Activated B cell treated with CpG ODN at 0.5 μM for 24 hours (primary cell): ENCODE measurements around the gene FAM168A. TPM values are rescaled to one million over a fixed set of nuclear protein-coding genes. Genes with fewer than 3 reads are reported as not detected.

Experiments
- ATAC-seq: fragments of 200-7000 bp; cut with Tn5 transposase; one replicate; pipeline ENCODE4 v1.10.0; 2021; ENCODE audit warnings: low read depth, mild to moderate bottlenecking, moderate library complexity
- CTCF ChIA-PET: fragments of 350-600 bp; sonication (Branson Sonifier 250); formaldehyde crosslinking; loops from one replicate; lab custom pipeline; 2021; ENCODE audit warnings: antibody characterized with exemption; lab: Charles Lee
- POLR2A ChIA-PET: fragments of 350-600 bp; sonication (Branson Sonifier 250); formaldehyde crosslinking; loops from one replicate; lab custom pipeline; 2021; ENCODE audit warnings: antibody characterized with exemption; lab: Charles Lee
- DNase-seq: peaks from one replicate; pipeline ENCODE4 v3.0.0; 2022
- H3K27ac Mint-ChIP-seq: one replicate; pipeline ENCODE4 v1.8.0; 2020; ENCODE audit warnings: mixed read lengths
- H3K27me3 Mint-ChIP-seq: one replicate; pipeline ENCODE4 v1.8.0; 2021; ENCODE audit warnings: mixed read lengths
- H3K36me3 Mint-ChIP-seq: one replicate; pipeline ENCODE4 v1.8.0; 2021; ENCODE audit warnings: low read depth, mixed read lengths
- H3K4me1 Mint-ChIP-seq: one replicate; pipeline ENCODE4 v1.8.0; 2021; ENCODE audit warnings: mixed read lengths
- H3K4me3 Mint-ChIP-seq: one replicate; pipeline ENCODE4 v1.8.0; 2020; ENCODE audit warnings: mild to moderate bottlenecking, mixed read lengths
- H3K9me3 Mint-ChIP-seq: one replicate; pipeline ENCODE4 v1.8.0; 2020; ENCODE audit warnings: mixed read lengths
- intact Hi-C: fragments of 100-400 bp; cut with micrococcal nuclease; formaldehyde crosslinking; loops from one replicate; pipeline ENCODE4 v1.15.1; 2024
- total RNA-seq: library from RNA; stranded (reverse); gene quantifications from 2 replicates; pipeline ENCODE4 v1.2.3, GENCODE V29; 2022
- TF ChIP-seq, protein P1 (sequence below): fragments of 200-600 bp; IDR thresholded peaks from one replicate; pipeline ENCODE4 v1.8.0; 2022; ENCODE audit warnings: antibody characterized with exemption, mild to moderate bottlenecking

The FAM168A gene
- total RNA-seq, 1 donor from 2014 or later, result 16.5 TPM

DNA sequence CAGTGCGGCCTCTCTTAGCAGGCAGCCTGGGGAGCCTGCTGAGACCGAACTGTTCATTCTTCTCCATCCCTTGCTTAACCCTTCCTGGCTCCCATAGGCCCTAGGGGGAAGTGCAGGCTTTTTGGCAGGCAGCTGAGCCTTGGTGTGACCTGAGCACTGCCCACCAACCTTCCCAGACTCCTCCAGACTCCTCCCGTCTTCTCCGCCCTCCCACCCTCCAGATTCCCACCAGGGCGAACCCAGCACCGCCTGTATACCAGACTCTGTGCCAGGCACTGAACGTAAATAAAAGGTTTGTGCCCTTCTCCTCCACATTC, 213.8 kb downstream of the FAM168A start:
- intact Hi-C loops, result loop anchor here (10.0 kb wide), 2 partner anchors 559 to 1159 kb away; partner anchors contain the start of gene INPPL1
- POLR2A ChIA-PET, result interaction anchor here (0.9 to 7.5 kb wide), 7 partner anchors 9 to 588 kb away, joined by 3 to 91 read pairs (median 5); partner anchors contain the start of gene RELT
- peaks cover 100% of the 10 kb centered on the region for H3K4me1 Mint-ChIP-seq
- TF ChIP-seq, protein P1, sequence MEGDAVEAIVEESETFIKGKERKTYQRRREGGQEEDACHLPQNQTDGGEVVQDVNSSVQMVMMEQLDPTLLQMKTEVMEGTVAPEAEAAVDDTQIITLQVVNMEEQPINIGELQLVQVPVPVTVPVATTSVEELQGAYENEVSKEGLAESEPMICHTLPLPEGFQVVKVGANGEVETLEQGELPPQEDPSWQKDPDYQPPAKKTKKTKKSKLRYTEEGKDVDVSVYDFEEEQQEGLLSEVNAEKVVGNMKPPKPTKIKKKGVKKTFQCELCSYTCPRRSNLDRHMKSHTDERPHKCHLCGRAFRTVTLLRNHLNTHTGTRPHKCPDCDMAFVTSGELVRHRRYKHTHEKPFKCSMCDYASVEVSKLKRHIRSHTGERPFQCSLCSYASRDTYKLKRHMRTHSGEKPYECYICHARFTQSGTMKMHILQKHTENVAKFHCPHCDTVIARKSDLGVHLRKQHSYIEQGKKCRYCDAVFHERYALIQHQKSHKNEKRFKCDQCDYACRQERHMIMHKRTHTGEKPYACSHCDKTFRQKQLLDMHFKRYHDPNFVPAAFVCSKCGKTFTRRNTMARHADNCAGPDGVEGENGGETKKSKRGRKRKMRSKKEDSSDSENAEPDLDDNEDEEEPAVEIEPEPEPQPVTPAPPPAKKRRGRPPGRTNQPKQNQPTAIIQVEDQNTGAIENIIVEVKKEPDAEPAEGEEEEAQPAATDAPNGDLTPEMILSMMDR, result no peak
- H3K4me3 Mint-ChIP-seq, result peak overlapping the region; percentile 76
- CTCF ChIA-PET, result interaction anchor here (1.3 to 2.9 kb wide), 5 partner anchors 9 to 242 kb away, joined by 4 to 23 read pairs (median 7); no protein-coding TSS in a partner anchor
- no peaks in the 10 kb centered on the region for H3K27me3 Mint-ChIP-seq
- DNase-seq (no peak), ATAC-seq (no peak)
- H3K27ac Mint-ChIP-seq, result peak overlapping the region; percentile 89
- no peaks in the 10 kb centered on the region for H3K9me3 Mint-ChIP-seq
- H3K36me3 Mint-ChIP-seq, result peaks cover 15% of the 10 kb centered on the region

DNA sequence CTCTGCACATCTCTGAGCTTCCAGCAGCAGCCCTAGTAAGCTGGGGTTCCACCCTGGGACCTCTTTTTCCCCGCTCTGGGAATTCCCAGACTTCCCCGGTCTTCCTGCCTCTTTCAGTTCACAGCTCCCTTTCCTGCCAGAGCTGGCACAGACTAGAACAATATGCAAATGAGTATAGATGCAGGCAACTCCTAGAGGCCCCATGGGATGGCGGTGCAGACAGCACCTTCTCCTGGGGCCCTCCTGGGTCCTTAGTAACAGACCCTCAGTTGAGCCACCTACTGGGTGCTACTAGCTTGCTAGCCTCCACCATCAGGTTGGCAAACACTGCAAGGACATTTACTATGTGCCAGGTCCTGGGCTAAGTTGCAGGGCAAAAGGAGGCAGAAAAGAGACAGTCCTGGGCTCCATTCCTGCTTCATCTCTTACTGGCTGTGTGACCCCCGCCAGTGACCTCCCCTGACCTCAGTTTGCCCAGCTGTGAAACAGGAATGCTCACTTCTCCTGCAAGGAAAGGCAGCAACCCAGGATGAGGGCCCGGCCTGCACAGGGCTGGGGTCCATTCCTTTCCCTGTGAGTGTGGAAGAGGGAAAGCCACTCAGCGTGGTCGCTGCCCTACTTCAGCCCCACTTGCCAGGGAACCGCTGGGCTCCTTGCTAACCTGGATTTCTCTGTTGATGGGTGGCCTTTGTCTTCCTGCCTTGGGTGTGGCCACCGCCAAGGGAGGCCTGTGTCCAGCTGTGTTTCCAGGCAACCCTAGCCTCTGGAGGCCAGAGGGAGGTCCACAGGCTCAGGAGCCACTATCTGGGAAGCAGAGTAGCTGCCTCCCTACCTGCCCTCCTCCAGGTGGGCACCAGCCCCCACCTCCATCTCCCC, 214.4 kb downstream of the FAM168A start:
- CTCF ChIA-PET, result interaction anchor here (0.8 to 2.9 kb wide), 4 partner anchors 9 to 242 kb away, joined by 3 to 23 read pairs (median 8); no protein-coding TSS in a partner anchor
- no peaks in the 10 kb centered on the region for H3K27me3 Mint-ChIP-seq
- ATAC-seq (peak; percentile 19), DNase-seq (peak; percentile 46)
- H3K27ac Mint-ChIP-seq, result peak overlapping the region; percentile 89
- intact Hi-C loops, result loop anchor here (10.0 kb wide), 2 partner anchors 559 to 1159 kb away; partner anchors contain the start of gene INPPL1
- H3K4me3 Mint-ChIP-seq, result peak overlapping the region; percentile 79
- peaks cover 16% of the 10 kb centered on the region for H3K36me3 Mint-ChIP-seq
- POLR2A ChIA-PET, result interaction anchor here (0.5 to 7.5 kb wide), 12 partner anchors 9 to 1367 kb away, joined by 3 to 91 read pairs (median 3); partner anchors contain the start of genes FAM168A and RELT
- no peaks in the 10 kb centered on the region for H3K9me3 Mint-ChIP-seq
- peaks cover 100% of the 10 kb centered on the region for H3K4me1 Mint-ChIP-seq
- TF ChIP-seq, protein P1, result no peak

DNA sequence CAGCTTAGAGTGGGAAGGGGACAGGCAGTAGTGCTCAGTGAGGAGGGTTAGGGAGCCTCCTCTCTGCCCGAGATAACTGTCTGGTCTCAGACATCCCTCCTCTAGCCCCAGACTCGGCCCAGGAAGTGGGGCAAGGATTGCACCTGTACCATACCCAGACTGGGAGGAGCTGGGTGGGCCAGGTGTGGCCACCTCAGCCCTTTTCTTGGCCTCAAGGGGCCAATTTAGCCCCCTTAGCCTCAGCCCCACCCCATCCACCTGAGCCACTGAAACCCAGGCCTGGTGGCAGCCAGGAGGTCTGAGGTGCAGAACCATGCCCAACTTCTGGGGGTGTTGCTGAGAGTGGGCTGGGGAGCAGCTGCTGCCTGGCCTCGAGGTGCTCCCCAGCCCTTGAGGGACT, 215.2 kb downstream of the FAM168A start:
- peak overlapping the region; percentile 79 for H3K4me3 Mint-ChIP-seq
- H3K4me1 Mint-ChIP-seq, result peaks cover 100% of the 10 kb centered on the region
- DNase-seq, result no peak
- no peaks in the 10 kb centered on the region for H3K9me3 Mint-ChIP-seq
- POLR2A ChIA-PET, result interaction anchor here (0.5 to 7.5 kb wide), 7 partner anchors 9 to 215 kb away, joined by 3 to 91 read pairs (median 3); partner anchors contain the start of genes FAM168A and RELT
- no peaks in the 10 kb centered on the region for H3K27me3 Mint-ChIP-seq
- CTCF ChIA-PET, result interaction anchor here (0.6 to 2.9 kb wide), 4 partner anchors 11 to 335 kb away, joined by 5 to 23 read pairs (median 8); no protein-coding TSS in a partner anchor
- TF ChIP-seq, protein P1, result no peak
- H3K36me3 Mint-ChIP-seq, result peaks cover 10% of the 10 kb centered on the region
- peak overlapping the region; percentile 89 for H3K27ac Mint-ChIP-seq
- intact Hi-C loops, result loop anchor here (10.0 kb wide), 2 partner anchors 558 to 1158 kb away; partner anchors contain the start of gene INPPL1
- no peak for ATAC-seq

DNA sequence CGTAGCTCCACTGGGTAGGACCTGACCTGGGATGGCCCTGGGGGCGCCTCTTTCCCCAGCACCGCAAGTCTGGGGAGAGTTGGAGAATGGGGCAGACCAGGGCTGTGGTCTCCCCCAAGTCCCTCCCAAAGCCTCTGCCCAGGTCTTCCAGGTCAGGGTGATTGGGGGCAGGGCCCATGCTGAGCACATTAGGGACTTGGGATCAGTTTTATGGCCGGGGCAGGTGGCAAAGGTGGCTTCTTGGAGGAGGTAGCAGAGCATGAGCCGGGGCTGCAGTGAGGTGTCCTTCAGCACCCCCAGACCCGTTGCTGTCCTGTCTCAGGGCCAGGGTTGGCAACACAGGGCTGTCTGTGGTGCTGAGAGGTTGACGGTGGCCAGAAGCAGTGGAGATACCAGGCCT, 215.7 kb downstream of the FAM168A start:
- TF ChIP-seq, protein P1, result no peak
- Mint-ChIP-seq H3K9me3 (no peaks in the 10 kb centered on the region), H3K4me1 (peaks cover 99% of the 10 kb centered on the region), H3K27me3 (no peaks in the 10 kb centered on the region), H3K27ac (peak overlapping the region; percentile 89), H3K36me3 (peaks cover 12% of the 10 kb centered on the region), H3K4me3 (peak overlapping the region; percentile 79)
- intact Hi-C loops, result loop anchor here (10.0 kb wide), 2 partner anchors 557 to 1157 kb away; partner anchors contain the start of gene INPPL1
- ChIA-PET CTCF (interaction anchor here (0.6 to 2.3 kb wide), 3 partner anchors 11 to 334 kb away, joined by 5 to 12 read pairs (median 5); no protein-coding TSS in a partner anchor), POLR2A (no interaction called here)
- no peak for ATAC-seq
- no peak for DNase-seq
